ENCODE results near the gene LINGO1.

DNA sequence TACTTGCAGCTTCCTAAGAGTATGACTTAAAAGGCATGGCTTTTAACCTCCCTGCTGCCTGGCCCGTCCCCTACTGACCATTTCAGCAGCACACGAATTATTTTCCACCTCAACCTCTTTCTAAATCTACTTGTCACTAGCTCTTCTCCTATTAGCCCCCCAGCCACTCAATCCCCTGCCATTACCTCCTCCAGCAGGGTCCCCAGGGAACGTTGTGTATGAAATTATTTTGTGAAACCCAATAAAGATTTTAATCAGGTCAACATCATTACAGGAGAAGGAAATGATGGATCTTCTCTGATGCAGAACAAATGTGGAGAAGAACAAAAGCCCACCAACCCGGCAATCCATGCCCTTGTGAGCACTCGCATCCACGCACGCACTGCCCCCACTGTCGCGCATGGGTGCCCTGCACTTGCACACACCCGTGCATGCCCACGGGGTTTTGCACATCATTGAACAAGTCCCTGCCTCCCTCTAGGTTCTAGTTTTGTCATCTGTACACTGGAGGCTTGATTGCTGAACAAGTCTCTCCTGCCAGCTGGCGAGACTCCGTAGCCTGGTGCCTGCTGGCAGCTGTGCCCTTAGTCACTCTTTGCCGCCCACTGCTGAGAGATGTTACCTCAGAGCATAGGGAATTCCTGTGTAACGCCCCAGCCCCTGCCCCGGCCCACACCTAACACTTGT, 51.6 kb downstream of the LINGO1 start:
- TF ChIP-seq CTCF (IDR thresholded peaks at IDR 0.05) (no peak), POLR2A (IDR thresholded peaks at IDR 0.05) (no peak)

Data from adrenal gland (tissue), 5 donors.